Glutamatergic neuron (in vitro differentiated cells): ENCODE results near the gene VPS13D. TPM values are rescaled to one million over a fixed set of nuclear protein-coding genes. Genes with fewer than 3 reads are reported as not detected.

Source experiments
- DNase-seq: peaks from one replicate; pipeline ENCODE4 v3.0.0; 2022
- H3K27ac Mint-ChIP-seq: one replicate; pipeline ENCODE4 v1.8.0; 2020; ENCODE audit warnings: mild to moderate bottlenecking, mixed read lengths, inconsistent platforms; ENCODE audit not compliant: unreplicated experiment
- H3K27me3 Mint-ChIP-seq: one replicate; pipeline ENCODE4 v1.8.0; 2020; ENCODE audit warnings: mild to moderate bottlenecking, moderate library complexity, mixed read lengths, inconsistent platforms; ENCODE audit not compliant: unreplicated experiment
- H3K36me3 Mint-ChIP-seq: one replicate; pipeline ENCODE4 v1.8.0; 2020; ENCODE audit warnings: mild to moderate bottlenecking, mixed read lengths, inconsistent platforms; ENCODE audit not compliant: unreplicated experiment
- H3K4me1 Mint-ChIP-seq: one replicate; pipeline ENCODE4 v1.8.0; 2020; ENCODE audit warnings: mild to moderate bottlenecking, low read depth, mixed read lengths, inconsistent platforms; ENCODE audit not compliant: unreplicated experiment
- H3K4me3 Mint-ChIP-seq: one replicate; pipeline ENCODE4 v1.8.0; 2020; ENCODE audit warnings: mild to moderate bottlenecking, mixed read lengths, inconsistent platforms; ENCODE audit not compliant: unreplicated experiment
- H3K9me3 Mint-ChIP-seq: one replicate; pipeline ENCODE4 v1.8.0; 2020; ENCODE audit warnings: mild to moderate bottlenecking, moderate library complexity, mixed read lengths, inconsistent platforms; ENCODE audit not compliant: unreplicated experiment
- CTCF ChIP-seq: fragments of 200-600 bp; sonication (generic); IDR thresholded peaks from one replicate; pipeline ENCODE4 v1.5.0; 2021; ENCODE audit not compliant: partially characterized antibody, unreplicated experiment
- total RNA-seq: library from RNA; stranded (reverse); fragmentation: NEBNext Ultra II Directional; extraction: Animal tissue kit (Norgen Biotek cat#: 25700); gene quantifications from one replicate; pipeline ENCODE4 v1.2.1, GENCODE V29; 2021; ENCODE audit not compliant: unreplicated experiment

Gene VPS13D
- total RNA-seq, 1 donor from 2014 or later: 32.8 TPM

DNA sequence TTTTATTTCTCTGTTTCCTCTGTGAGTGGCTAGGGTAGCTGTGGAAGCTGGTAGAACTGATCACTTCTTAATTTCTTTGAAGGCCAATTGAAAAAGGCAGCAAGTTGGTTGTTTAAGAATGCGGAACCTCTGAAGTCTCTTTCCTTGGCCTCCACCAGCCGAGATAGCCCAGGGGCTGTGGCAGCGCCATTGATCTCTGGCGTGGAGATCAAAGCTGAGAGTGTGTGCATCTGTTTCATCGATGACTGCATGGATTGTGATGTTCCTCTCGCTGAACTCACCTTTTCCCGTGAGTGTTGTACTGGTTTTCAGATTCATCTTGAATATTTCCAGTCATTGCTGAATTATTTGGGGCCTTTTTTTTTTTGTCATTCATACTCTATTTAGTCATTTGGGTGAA is 97.7 kb downstream of the VPS13D start:
- H3K27ac Mint-ChIP-seq: no peak overlapping the region
- TF ChIP-seq CTCF: no peak
- H3K9me3 Mint-ChIP-seq: no peaks in the 10 kb centered on the region
- no peaks in the 10 kb centered on the region for H3K36me3 Mint-ChIP-seq
- peaks cover 2% of the 10 kb centered on the region for H3K27me3 Mint-ChIP-seq
- DNase-seq: no peak
- H3K4me1 Mint-ChIP-seq: no peaks in the 10 kb centered on the region
- H3K4me3 Mint-ChIP-seq: no peak overlapping the region

DNA sequence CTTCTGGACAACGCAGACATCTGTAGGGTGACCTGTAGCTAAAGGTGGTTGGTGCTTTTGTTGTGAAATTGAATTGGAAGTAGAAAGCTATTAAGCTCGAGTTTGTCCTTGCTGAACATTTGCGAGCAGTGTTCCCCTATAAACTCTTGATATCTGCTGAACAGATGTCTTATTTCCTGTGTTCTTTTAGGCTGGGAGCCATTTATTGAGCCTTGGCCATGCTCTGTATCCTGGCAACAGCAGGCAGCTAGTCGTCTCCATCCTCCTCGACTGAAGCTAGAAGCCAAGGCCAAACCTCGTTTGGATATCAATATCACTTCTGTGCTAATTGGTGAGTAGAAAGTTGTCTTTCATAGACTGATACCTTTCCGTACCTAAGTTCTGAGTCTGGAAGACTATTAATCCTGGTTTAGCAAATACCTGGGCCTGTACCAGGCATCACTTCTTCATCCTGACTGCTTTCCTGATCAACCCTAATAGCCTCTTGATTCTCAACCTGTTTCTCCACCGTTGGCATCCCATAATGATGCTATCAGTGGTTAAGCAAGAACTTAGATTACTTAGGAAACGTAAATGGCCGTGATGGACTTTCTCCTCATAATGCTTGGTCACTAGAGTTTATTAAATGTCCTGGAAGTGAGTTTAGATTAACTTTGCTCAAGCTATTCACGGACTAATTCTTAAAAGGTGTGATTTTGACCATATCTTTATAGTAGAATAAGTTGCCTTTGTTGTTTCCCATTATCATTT is 103.4 kb downstream of the VPS13D start:
- no peak overlapping the region for H3K27ac Mint-ChIP-seq
- no peak overlapping the region for H3K4me3 Mint-ChIP-seq
- DNase-seq: no peak
- TF ChIP-seq CTCF: no peak
- no peaks in the 10 kb centered on the region for H3K9me3 Mint-ChIP-seq
- peaks cover 4% of the 10 kb centered on the region for H3K4me1 Mint-ChIP-seq
- H3K36me3 Mint-ChIP-seq: no peaks in the 10 kb centered on the region
- peaks cover 2% of the 10 kb centered on the region for H3K27me3 Mint-ChIP-seq

- DNase-seq: no peak
- H3K27me3 Mint-ChIP-seq: no peaks in the 10 kb centered on the region
- H3K9me3 Mint-ChIP-seq: no peaks in the 10 kb centered on the region
- no peak for TF ChIP-seq CTCF
- H3K36me3 Mint-ChIP-seq: no peaks in the 10 kb centered on the region
- H3K4me1 Mint-ChIP-seq: peaks cover 11% of the 10 kb centered on the region
- H3K27ac Mint-ChIP-seq: no peak overlapping the region
- H3K4me3 Mint-ChIP-seq: no peak overlapping the region
Measured at GRCh38 chr1:12335815-12336214, 106.0 kb downstream of the VPS13D start.

- H3K4me1 Mint-ChIP-seq: peaks cover 11% of the 10 kb centered on the region
- H3K9me3 Mint-ChIP-seq: no peaks in the 10 kb centered on the region
- no peak for DNase-seq
- no peak overlapping the region for H3K27ac Mint-ChIP-seq
- H3K4me3 Mint-ChIP-seq: no peak overlapping the region
- H3K27me3 Mint-ChIP-seq: no peaks in the 10 kb centered on the region
- H3K36me3 Mint-ChIP-seq: no peaks in the 10 kb centered on the region
- TF ChIP-seq CTCF: no peak
Measured at GRCh38 chr1:12336413-12336812, 106.6 kb downstream of the VPS13D start.

DNA sequence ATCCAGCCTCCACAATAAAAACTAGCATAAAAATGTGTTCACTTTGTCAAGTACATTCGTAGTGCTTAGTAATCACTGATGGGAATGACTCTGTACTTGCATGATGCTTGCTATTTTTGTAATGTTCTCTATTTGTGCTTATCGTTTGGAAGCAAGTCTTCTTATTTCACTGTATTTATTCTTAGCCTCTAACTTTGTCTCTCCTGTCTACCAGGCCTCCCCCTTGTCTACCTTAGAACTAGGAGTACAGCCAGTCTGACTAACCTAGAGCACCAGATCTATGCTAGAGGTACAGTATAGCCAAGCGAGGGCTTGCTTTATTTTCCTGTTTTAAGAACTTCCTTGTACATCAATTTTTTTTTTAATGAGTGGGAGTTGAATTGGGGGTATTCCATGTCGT is 108.2 kb downstream of the VPS13D start:
- Mint-ChIP-seq H3K9me3 (no peaks in the 10 kb centered on the region), H3K36me3 (no peaks in the 10 kb centered on the region), H3K27ac (no peak overlapping the region), H3K4me3 (no peak overlapping the region), H3K4me1 (peaks cover 11% of the 10 kb centered on the region), H3K27me3 (no peaks in the 10 kb centered on the region)
- DNase-seq: no peak
- TF ChIP-seq CTCF: no peak
